GM21381 (cell line): ENCODE data around the gene ROR2.

Source experiments
- ATAC-seq: cut with Tn5 transposase; IDR thresholded peaks from one replicate; pipeline ENCODE4 v1.9.1; 2021; ENCODE audit warnings: mild to moderate bottlenecking, moderate library complexity; ENCODE audit not compliant: unreplicated experiment

The ROR2 gene

GRCh38 chr9:91781906-91782305 is 168.1 kb downstream of the ROR2 start:
- no peak for ATAC-seq

- no peak for ATAC-seq
Observed at GRCh38 chr9:91781116-91781515, 168.9 kb downstream of the ROR2 start.

GRCh38 chr9:91778031-91778430 is 172.0 kb downstream of the ROR2 start:
- ATAC-seq, result no peak

GRCh38 chr9:91777292-91777830 is 172.7 kb downstream of the ROR2 start:
- no peak for ATAC-seq

- no peak for ATAC-seq
Observed at GRCh38 chr9:91776409-91777291, 173.4 kb downstream of the ROR2 start.

GRCh38 chr9:91775708-91776028 is 174.4 kb downstream of the ROR2 start:
- no peak for ATAC-seq

GRCh38 chr9:91775011-91775707 is 174.9 kb downstream of the ROR2 start:
- peak; percentile 58 for ATAC-seq

GRCh38 chr9:91773156-91773555 is 176.9 kb downstream of the ROR2 start:
- ATAC-seq, result no peak

GRCh38 chr9:91771864-91772263 is 178.2 kb downstream of the ROR2 start:
- ATAC-seq, result no peak

- no peak for ATAC-seq
Observed at GRCh38 chr9:91771027-91771426, 179.0 kb downstream of the ROR2 start.

GRCh38 chr9:91770229-91770628 is 179.8 kb downstream of the ROR2 start:
- ATAC-seq, result no peak

- ATAC-seq, result no peak
Observed at GRCh38 chr9:91768977-91769916, 180.8 kb downstream of the ROR2 start.

- ATAC-seq, result no peak
Observed at GRCh38 chr9:91768507-91768906, 181.5 kb downstream of the ROR2 start.

- no peak for ATAC-seq
Observed at GRCh38 chr9:91766315-91767069, 183.5 kb downstream of the ROR2 start.

- ATAC-seq, result no peak
Observed at GRCh38 chr9:91765296-91765695, 184.7 kb downstream of the ROR2 start.

- no peak for ATAC-seq
Observed at GRCh38 chr9:91764661-91765060, 185.4 kb downstream of the ROR2 start.

- no peak for ATAC-seq
Observed at GRCh38 chr9:91761362-91761761, 188.7 kb downstream of the ROR2 start.

- no peak for ATAC-seq
Observed at GRCh38 chr9:91760906-91761305, 189.1 kb downstream of the ROR2 start.

- peak; percentile 58 for ATAC-seq
Observed at GRCh38 chr9:91758491-91758981, 191.5 kb downstream of the ROR2 start.

GRCh38 chr9:91757782-91758181 is 192.2 kb downstream of the ROR2 start:
- no peak for ATAC-seq
